NB4 (cell line): ENCODE results near the gene RPTOR.

Source experiments
- DNase-seq: peaks from one replicate; pipeline ENCODE4 v3.0.0; 2010; ENCODE audit warnings: low read depth
- H3K4me3 ChIP-seq: one replicate; pipeline ENCODE4 v1.5.1; 2011; ENCODE audit warnings: mild to moderate bottlenecking, low read depth, low read length, moderate library complexity
- MYC ChIP-seq: IDR thresholded peaks from 2 replicates; pipeline ENCODE4 v1.6.1; 2011; ENCODE audit warnings: low read depth, low read length
- POLR2A ChIP-seq: IDR thresholded peaks from 2 replicates; pipeline ENCODE4 v1.6.1; 2011; ENCODE audit warnings: mild to moderate bottlenecking; ENCODE audit not compliant: insufficient read length; ENCODE audit errors: extremely low read depth
- TF ChIP-seq, protein P1 (sequence below): IDR thresholded peaks from one replicate; pipeline ENCODE4 v1.5.1; 2012; ENCODE audit warnings: low read depth, low read length
- TF ChIP-seq, protein P2 (sequence below): IDR thresholded peaks from 2 replicates; pipeline ENCODE4 v1.6.1; 2011; ENCODE audit warnings: low read depth, low read length

Gene RPTOR

DNA sequence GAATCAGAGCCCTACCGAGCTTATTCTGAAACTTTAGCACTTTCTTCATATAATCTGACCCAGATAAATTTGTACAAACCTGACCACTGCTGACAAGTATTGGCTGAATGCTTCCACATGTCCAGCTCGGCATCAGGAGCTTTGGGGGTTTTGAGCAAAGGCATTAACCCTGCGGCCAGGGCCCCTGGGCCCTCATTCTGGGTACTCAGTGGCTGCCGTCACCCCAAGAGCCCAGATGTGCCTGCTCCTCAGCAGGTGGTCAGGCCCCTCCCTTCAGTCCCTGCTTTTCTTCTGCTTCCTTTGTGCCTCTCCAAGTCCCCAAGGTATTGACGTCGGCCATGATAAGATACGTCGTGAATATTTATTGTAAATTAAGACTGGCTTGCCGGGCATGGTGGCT is 399.7 kb downstream of the RPTOR start:
- TF ChIP-seq MYC (no peak), POLR2A (no peak)
- TF ChIP-seq, protein P1, sequence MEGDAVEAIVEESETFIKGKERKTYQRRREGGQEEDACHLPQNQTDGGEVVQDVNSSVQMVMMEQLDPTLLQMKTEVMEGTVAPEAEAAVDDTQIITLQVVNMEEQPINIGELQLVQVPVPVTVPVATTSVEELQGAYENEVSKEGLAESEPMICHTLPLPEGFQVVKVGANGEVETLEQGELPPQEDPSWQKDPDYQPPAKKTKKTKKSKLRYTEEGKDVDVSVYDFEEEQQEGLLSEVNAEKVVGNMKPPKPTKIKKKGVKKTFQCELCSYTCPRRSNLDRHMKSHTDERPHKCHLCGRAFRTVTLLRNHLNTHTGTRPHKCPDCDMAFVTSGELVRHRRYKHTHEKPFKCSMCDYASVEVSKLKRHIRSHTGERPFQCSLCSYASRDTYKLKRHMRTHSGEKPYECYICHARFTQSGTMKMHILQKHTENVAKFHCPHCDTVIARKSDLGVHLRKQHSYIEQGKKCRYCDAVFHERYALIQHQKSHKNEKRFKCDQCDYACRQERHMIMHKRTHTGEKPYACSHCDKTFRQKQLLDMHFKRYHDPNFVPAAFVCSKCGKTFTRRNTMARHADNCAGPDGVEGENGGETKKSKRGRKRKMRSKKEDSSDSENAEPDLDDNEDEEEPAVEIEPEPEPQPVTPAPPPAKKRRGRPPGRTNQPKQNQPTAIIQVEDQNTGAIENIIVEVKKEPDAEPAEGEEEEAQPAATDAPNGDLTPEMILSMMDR: no peak
- TF ChIP-seq, protein P2, sequence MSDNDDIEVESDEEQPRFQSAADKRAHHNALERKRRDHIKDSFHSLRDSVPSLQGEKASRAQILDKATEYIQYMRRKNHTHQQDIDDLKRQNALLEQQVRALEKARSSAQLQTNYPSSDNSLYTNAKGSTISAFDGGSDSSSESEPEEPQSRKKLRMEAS: no peak
- no peak for DNase-seq
- no peak overlapping the region for H3K4me3 ChIP-seq

GRCh38 chr17:80945736-80946135 is 401.1 kb downstream of the RPTOR start:
- DNase-seq: no peak
- no peak overlapping the region for H3K4me3 ChIP-seq
- TF ChIP-seq, protein P2: no peak

- TF ChIP-seq, protein P1: no peak
- TF ChIP-seq MYC (no peak), POLR2A (no peak)
- TF ChIP-seq, protein P2: no peak
- no peak overlapping the region for H3K4me3 ChIP-seq
- no peak for DNase-seq
These were observed 401.8 kb downstream of the RPTOR start for GRCh38 chr17:80946449-80946848.

- DNase-seq: no peak
- H3K4me3 ChIP-seq: no peak overlapping the region
- TF ChIP-seq, protein P2: no peak
- TF ChIP-seq POLR2A: no peak
- TF ChIP-seq, protein P1: no peak
- TF ChIP-seq MYC: no peak
These were observed 402.7 kb downstream of the RPTOR start for GRCh38 chr17:80947200-80947940.

DNA sequence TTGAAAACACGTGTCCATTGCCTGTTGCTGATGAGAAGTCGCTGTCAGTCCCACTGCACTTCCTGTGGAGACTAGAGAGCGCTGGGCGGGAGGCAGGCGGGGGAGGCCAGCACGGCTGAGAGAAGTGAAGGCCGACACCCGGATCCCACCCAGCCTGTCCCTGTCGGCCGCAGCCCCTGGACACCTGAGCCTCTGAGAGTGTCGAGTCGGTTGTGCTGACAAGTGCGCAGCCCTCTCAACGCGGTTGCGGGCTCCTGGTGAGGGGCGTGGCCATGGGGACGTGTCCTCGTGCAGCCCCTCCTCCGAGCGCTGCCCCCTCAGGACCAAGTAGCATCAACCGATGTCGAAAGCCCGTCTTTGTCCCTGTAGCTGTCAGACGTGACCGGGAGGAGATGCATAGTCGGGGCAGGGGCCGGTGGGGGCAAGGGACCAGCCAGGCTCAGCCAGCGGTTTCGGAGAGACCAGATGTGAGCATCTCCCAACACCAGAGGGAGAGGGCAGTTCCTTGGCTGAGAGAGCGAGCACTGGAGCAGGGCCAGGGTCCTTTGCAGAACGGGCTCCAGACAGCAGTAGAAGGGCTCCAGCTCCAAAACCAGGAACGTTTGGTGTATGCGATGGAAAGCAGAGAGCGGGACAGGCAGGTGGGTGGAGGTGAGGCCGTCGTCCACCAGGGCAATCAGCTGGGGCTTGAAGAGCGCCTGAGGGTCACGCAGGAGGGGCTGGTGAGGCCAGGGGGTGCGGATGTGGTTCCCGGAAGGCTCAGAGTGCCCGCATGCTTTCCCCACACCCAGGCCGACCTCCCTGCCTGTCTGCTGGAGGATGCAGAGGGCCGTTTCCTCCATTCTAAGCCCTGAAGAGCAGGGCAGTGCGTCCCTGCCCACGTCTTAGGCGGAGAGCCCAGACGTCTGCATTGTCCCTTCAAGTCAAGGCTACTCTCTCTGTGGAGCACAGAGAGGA is 403.7 kb downstream of the RPTOR start:
- DNase-seq: no peak
- no peak overlapping the region for H3K4me3 ChIP-seq
- TF ChIP-seq, protein P2: no peak
- no peak for TF ChIP-seq MYC
- TF ChIP-seq, protein P1: no peak

GRCh38 chr17:80948976-80949450 is 404.4 kb downstream of the RPTOR start:
- TF ChIP-seq, protein P2: no peak
- TF ChIP-seq, protein P1: no peak
- no peak overlapping the region for H3K4me3 ChIP-seq
- no peak for DNase-seq
